HG02759 (cell line): ENCODE results near the gene CPLX3.

Experiments used
- ATAC-seq: cut with Tn5 transposase; IDR thresholded peaks from one replicate; pipeline ENCODE4 v1.9.1; 2021; ENCODE audit warnings: mild to moderate bottlenecking, moderate library complexity; ENCODE audit not compliant: unreplicated experiment

CPLX3 gene

DNA sequence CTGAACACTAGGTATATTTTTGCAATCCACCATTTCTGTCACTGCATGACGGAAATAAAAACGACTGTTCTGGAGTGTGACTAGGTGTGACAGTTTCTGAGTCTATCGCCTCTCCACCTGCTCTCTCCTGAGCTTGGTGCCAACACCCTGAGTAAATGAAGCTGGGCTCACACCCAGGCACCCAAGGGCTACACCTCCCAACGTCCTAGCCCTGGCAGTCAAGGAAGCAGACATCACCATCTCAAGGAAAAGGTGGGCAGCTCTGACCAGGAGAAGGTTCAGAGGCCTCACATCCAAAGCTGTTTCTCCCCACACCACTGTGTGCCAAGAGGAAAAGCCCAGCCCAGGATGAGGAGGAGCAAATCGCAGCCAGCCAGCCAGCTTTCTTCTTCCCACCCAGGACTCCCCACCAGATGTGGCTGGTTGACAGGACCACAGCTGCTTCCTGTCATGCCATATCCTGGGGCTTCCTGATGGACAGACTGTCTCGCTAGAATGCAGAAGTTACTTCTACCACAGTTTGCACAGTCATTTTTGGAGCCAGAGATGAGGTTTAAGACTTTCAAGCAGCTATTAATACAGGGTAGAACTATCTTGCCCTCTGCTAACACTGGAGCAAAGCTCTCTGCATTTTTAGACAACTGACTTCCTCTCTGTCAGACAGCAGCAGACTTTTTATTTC, 43.4 kb downstream of the CPLX3 start:
- ATAC-seq: peak; percentile 53

- no peak for ATAC-seq
These were observed 44.2 kb downstream of the CPLX3 start for GRCh38 chr15:74870436-74871215.

DNA sequence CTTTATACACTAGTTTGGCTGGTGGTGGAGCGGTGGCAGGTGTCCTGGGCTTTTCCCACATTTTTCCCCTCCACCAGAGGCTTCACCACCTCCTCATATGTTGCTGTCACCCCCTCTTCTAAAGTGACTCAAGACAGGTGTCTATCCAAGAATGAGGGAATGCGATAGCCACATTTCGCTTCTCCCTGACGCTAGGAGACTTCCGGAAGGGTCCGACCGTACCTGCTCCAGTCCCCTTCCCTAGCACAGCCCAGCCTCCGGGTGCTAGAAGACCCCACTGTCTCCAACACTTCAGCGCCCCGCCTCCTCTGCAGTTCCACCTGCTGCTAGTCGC, 46.2 kb downstream of the CPLX3 start:
- no peak for ATAC-seq

GRCh38 chr15:74873036-74873755, 46.8 kb downstream of the CPLX3 start, which contains the start of gene SCAMP2:
Gene SCAMP2, minus strand, starts transcription at chr15:74873365. Its CDS starts 110 bp downstream, at chr15:74873255.
- peak; percentile 86 for ATAC-seq

GRCh38 chr15:74873756-74874424, 47.5 kb downstream of the CPLX3 start:
- no peak for ATAC-seq

- no peak for ATAC-seq
These were observed 51.8 kb downstream of the CPLX3 start for GRCh38 chr15:74878273-74878672.
